22Rv1 (cell line): Measurements from ENCODE around the gene SLC10A6.
A peak's percentile ranks its signal among the peaks of the same experiment; 100 is the strongest.
"Not testable (repeated sequence)": the region's sequence is repeated elsewhere in the genome, so short reads cannot be mapped to it uniquely, and the experiment has no call there.

Experiments used
- H3K27ac ChIP-seq: fragments of 450-650 bp; 2 replicates; pipeline ENCODE4 v1.5.1; 2017
- ZFX ChIP-seq: fragments of 450-650 bp; IDR thresholded peaks from 2 replicates; pipeline ENCODE4 v1.6.1; 2017; ENCODE audit warnings: antibody characterized with exemption, borderline replicate concordance
- TF ChIP-seq, protein P1 (sequence below): fragments of 450-650 bp; IDR thresholded peaks from 2 replicates; pipeline ENCODE4 v1.5.1; 2017; ENCODE audit warnings: mild to moderate bottlenecking

The SLC10A6 gene

DNA sequence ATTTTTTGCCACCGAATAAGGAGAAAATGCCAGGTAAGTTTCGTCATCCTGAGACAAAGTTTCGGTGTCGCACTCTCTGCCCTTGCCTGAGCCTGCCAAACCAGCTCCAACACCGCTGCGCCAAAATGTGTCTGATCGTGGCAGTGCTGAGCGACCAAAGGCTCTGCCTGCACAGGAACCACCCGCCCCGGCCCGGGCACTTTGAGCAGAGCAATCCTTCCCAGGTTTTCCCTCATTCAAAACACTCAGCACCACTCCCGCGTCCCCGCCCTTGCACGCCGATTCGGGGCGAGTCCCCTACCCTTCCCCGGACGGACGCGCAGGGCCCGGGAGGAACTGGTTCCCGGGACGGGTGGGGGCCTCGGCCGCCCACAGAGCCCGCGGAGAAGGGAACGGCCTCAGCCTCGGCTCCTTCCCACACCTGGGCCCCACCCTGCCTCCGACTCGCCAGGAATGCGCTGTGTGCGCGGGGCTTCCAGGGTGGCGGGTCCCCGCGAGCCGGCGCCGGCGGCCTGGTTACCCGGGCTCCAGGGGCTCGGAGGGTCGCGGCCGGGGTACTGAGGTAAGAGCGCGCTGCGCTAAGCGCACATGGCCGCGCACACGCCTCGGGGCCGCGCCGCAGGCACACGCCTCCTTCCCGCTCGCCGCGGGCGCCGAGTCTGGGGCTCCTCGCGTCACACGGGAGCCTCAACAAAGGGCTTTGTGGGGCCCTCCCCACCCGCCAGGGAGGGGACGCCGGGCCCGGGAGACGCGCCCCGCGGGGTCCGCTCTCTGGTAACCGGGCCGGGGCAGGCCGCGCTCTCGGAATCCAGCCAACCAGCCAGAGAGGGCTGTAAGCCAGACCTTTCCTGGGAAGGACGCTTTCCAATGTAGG lies 42.8 kb upstream of the SLC10A6 start, which contains the start of gene C4orf36:
Gene C4orf36 (minus strand): TSS at position 661 of the 874 bp plus-strand sequence. CDS start 902 bp downstream, outside the sequence.
- TF ChIP-seq, protein P1, sequence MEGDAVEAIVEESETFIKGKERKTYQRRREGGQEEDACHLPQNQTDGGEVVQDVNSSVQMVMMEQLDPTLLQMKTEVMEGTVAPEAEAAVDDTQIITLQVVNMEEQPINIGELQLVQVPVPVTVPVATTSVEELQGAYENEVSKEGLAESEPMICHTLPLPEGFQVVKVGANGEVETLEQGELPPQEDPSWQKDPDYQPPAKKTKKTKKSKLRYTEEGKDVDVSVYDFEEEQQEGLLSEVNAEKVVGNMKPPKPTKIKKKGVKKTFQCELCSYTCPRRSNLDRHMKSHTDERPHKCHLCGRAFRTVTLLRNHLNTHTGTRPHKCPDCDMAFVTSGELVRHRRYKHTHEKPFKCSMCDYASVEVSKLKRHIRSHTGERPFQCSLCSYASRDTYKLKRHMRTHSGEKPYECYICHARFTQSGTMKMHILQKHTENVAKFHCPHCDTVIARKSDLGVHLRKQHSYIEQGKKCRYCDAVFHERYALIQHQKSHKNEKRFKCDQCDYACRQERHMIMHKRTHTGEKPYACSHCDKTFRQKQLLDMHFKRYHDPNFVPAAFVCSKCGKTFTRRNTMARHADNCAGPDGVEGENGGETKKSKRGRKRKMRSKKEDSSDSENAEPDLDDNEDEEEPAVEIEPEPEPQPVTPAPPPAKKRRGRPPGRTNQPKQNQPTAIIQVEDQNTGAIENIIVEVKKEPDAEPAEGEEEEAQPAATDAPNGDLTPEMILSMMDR = peak; percentile 33
- TF ChIP-seq ZFX = no peak
- H3K27ac ChIP-seq = peak within 1 kb of the TSS; percentile 89

DNA sequence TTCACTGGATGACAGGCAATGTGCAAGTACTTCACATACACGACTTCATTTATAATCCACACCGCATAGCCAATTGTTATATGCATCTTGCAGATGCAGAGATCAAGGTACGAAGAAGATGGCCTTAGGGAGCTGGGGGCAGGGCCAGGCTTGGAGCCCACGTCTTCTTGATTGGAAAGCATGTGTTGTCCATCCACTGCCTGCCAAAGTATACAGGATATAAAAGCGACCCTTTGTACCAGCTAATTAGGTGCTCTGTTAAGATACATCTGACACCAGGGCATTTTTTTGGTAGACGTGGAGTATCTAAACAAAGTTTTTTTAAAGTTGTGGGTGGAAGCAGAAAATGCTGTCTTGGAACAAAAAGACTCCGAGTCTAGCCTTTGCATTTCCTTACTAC lies 41.6 kb upstream of the SLC10A6 start:
- TF ChIP-seq ZFX = no peak
- TF ChIP-seq, protein P1 = no peak
- peak overlapping the region; percentile 89 for H3K27ac ChIP-seq

DNA sequence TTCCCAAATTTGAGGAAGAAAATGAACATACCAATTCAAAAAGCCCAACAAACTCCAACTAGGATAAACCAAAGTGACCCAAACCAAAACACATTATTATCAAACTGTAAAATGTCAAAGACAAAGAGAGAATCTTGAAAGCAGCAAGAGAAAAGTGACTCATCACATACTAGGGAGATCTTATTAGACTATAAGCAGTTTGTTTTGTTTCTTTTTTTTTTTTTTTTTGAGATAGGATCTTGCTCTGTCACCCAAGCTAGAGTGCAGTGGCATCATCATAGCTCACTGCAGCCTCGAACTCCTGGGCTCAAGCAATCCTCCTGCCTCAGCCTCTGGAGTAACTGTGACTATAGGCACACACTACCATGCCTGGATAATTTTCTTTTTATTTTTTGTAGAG lies 30.5 kb upstream of the SLC10A6 start:
- H3K27ac ChIP-seq = no peak overlapping the region
- TF ChIP-seq, protein P1 = no peak
- no peak for TF ChIP-seq ZFX

DNA sequence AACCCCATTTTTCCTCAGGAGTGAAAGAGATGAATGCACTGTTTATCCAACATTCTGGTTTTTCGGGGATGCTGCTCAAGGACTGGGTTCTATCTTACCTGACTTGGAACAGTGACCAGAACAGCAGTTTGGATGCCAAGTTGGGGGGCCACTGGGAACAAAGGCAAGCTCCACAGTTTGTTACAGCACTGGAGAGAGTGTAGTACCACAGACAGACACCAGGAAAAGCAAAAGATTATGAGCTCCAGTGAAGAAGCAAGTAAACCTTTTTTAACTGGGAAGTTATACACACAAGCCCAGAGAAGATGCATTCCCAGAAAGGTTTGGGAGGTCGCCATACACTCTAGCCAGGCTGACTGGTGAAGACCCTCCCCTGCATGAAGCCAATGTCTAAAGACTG lies 29.5 kb upstream of the SLC10A6 start:
- no peak overlapping the region for H3K27ac ChIP-seq
- TF ChIP-seq ZFX = no peak
- TF ChIP-seq, protein P1 = no peak

DNA sequence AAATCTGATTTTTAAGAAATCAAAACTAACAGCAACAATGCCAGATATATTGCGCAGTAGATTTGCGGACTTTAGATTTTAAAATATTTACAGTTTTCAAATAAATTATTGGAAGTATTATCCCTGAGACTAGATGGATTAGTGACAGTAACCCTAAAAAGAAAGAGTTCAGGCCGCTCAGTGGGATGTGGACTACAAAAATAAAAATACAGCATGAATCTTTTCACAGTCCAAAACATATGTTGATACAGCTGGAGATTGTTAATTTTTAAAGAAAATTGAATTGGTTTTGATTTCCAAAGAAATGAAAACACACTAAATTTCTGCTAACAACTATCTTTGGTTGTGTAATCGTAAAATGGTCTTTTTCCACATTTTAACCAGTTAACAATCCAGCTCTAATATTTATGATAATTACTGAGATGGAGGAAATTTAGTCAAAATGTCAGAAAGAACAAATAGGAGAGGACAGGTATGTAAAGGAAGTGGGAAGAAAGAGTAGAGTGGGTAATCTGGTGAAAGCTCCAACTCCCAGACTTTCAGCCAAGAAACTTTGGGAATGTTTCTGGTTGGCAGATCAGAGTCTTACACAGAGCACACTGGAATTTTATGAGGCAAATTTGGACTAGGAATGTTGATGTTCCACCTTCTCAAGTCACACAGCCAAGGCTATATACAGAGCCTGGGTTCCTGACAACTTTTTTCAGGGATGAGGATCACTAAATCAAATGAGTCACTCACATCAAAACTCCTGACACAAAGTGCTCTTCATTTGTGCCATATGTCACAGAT lies 27.9 kb upstream of the SLC10A6 start:
- no peak for TF ChIP-seq ZFX
- TF ChIP-seq, protein P1 = no peak

DNA sequence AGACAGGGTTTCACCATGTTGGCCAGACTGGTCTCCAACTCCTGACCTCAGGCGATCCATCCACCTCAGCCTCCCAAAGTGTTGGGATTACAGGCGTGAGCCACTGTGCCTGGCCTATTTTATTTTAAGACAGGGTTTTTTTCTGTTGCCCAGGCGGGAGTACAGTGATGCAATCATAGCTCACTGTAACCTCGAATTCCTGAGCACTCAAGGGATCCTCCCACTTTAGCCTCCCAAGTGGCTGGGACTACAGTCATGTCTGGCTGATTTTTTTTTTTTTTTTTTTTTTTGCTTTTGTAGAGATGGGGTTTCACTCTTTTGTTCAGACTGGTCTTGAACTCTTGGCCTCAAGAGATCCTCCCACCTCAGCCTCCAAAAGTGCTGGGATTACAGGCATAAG lies 26.3 kb upstream of the SLC10A6 start:
- not testable (repeated sequence) for H3K27ac ChIP-seq

More for the DNA sequence above, 27.9 kb upstream of the SLC10A6 start:
- H3K27ac ChIP-seq = no peak overlapping the region

DNA sequence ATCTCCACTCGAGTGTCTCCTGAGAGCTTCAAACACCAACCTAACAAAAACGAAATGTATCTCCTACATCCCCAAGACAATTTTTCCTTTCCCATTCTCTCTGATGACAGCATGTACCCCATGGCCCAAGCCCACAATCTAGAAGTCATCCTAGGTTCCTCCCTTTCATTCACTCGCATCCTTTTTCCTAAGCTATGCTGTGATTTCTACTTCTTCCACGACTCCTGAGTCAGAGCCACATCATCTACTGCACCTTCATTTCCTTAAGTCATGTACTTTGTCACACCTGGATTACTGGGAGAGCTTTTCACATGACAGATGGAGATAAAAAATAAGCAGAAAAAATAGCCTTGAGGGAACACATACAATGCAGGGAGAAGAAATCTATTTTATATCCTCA lies 23.0 kb upstream of the SLC10A6 start:
- TF ChIP-seq, protein P1 = no peak
- TF ChIP-seq ZFX = no peak

More for the DNA sequence above, 23.0 kb upstream of the SLC10A6 start:
- H3K27ac ChIP-seq = no peak overlapping the region
